Measurements from ENCODE around the gene KIF18B.
"Not testable (repeated sequence)": the region's sequence is repeated elsewhere in the genome, so short reads cannot be mapped to it uniquely, and the experiment has no call there.

Gene KIF18B

GRCh38 chr17:44961921-44962350 lies 14.4 kb upstream of the KIF18B start:
- Mint-ChIP-seq H3K9me3 (ENCODE audit: low read depth) (no peaks in the 10 kb centered on the region), H3K36me3 (no peaks in the 10 kb centered on the region), H3K4me1 (ENCODE audit: low read depth) (peaks cover 10% of the 10 kb centered on the region), H3K4me3 (no peak overlapping the region), H3K27ac (no peak overlapping the region), H3K27me3 (peaks cover 18% of the 10 kb centered on the region)

GRCh38 chr17:44960691-44961090 lies 13.1 kb upstream of the KIF18B start:
- Mint-ChIP-seq H3K27me3 (peaks cover 13% of the 10 kb centered on the region), H3K27ac (no peak overlapping the region), H3K36me3 (no peaks in the 10 kb centered on the region), H3K9me3 (ENCODE audit: low read depth) (no peaks in the 10 kb centered on the region), H3K4me1 (ENCODE audit: low read depth) (peaks cover 6% of the 10 kb centered on the region), H3K4me3 (peak overlapping the region; percentile 42)

- H3K27me3 Mint-ChIP-seq, result peaks cover 12% of the 10 kb centered on the region
Measured at GRCh38 chr17:44959821-44960531, 12.4 kb upstream of the KIF18B start.

GRCh38 chr17:44956998-44957981 lies 9.7 kb upstream of the KIF18B start:
- Mint-ChIP-seq H3K27me3 (peaks cover 9% of the 10 kb centered on the region), H3K9me3 (ENCODE audit: low read depth) (no peaks in the 10 kb centered on the region), H3K36me3 (no peaks in the 10 kb centered on the region), H3K4me1 (ENCODE audit: low read depth) (peaks cover 6% of the 10 kb centered on the region), H3K4me3 (no peak overlapping the region), H3K27ac (no peak overlapping the region)

More at GRCh38 chr17:44959821-44960531, 12.4 kb upstream of the KIF18B start:
- H3K36me3 Mint-ChIP-seq, result no peaks in the 10 kb centered on the region
- H3K4me1 Mint-ChIP-seq (ENCODE audit: low read depth), result peaks cover 6% of the 10 kb centered on the region
- no peak overlapping the region for H3K27ac Mint-ChIP-seq
- peak overlapping the region; percentile 75 for H3K4me3 Mint-ChIP-seq
- no peaks in the 10 kb centered on the region for H3K9me3 Mint-ChIP-seq (ENCODE audit: low read depth)

- Mint-ChIP-seq H3K9me3 (ENCODE audit: low read depth) (no peaks in the 10 kb centered on the region), H3K27me3 (peaks cover 9% of the 10 kb centered on the region), H3K4me3 (no peak overlapping the region), H3K36me3 (no peaks in the 10 kb centered on the region), H3K4me1 (ENCODE audit: low read depth) (peaks cover 6% of the 10 kb centered on the region), H3K27ac (no peak overlapping the region)
Measured at GRCh38 chr17:44955674-44956425, 8.3 kb upstream of the KIF18B start.

- peaks cover 4% of the 10 kb centered on the region for H3K4me1 Mint-ChIP-seq (ENCODE audit: low read depth)
- no peak overlapping the region for H3K4me3 Mint-ChIP-seq
- H3K27ac Mint-ChIP-seq, result no peak overlapping the region
- peaks cover 3% of the 10 kb centered on the region for H3K27me3 Mint-ChIP-seq
- H3K36me3 Mint-ChIP-seq, result no peaks in the 10 kb centered on the region
- no peaks in the 10 kb centered on the region for H3K9me3 Mint-ChIP-seq (ENCODE audit: low read depth)
Measured at GRCh38 chr17:44952946-44953475, 5.4 kb upstream of the KIF18B start.

- Mint-ChIP-seq H3K4me1 (ENCODE audit: low read depth) (peaks cover 7% of the 10 kb centered on the region), H3K36me3 (no peaks in the 10 kb centered on the region), H3K27me3 (no peaks in the 10 kb centered on the region), H3K9me3 (ENCODE audit: low read depth) (no peaks in the 10 kb centered on the region), H3K27ac (peak overlapping the region; percentile 92), H3K4me3 (peak overlapping the region; percentile 95)
Measured at GRCh38 chr17:44948315-44948795, 782 bp upstream of the KIF18B start.

GRCh38 chr17:44945652-44946051 lies 1.9 kb downstream of the KIF18B start:
- H3K4me3 Mint-ChIP-seq, result not testable (repeated sequence)

GRCh38 chr17:44942456-44942855 lies 5.1 kb downstream of the KIF18B start:
- Mint-ChIP-seq H3K4me1 (ENCODE audit: low read depth) (no peaks in the 10 kb centered on the region), H3K36me3 (no peaks in the 10 kb centered on the region), H3K27me3 (no peaks in the 10 kb centered on the region), H3K4me3 (no peak overlapping the region), H3K9me3 (ENCODE audit: low read depth) (no peaks in the 10 kb centered on the region), H3K27ac (no peak overlapping the region)

More at GRCh38 chr17:44945652-44946051, 1.9 kb downstream of the KIF18B start:
- H3K4me1 Mint-ChIP-seq (ENCODE audit: low read depth); H3K27ac Mint-ChIP-seq; H3K27me3 Mint-ChIP-seq; H3K36me3 Mint-ChIP-seq; H3K9me3 Mint-ChIP-seq (ENCODE audit: low read depth): not testable (repeated sequence)

GRCh38 chr17:44941712-44942331 lies 5.8 kb downstream of the KIF18B start:
- H3K4me3 Mint-ChIP-seq, result no peak overlapping the region
- H3K9me3 Mint-ChIP-seq (ENCODE audit: low read depth), result no peaks in the 10 kb centered on the region
- H3K36me3 Mint-ChIP-seq, result no peaks in the 10 kb centered on the region
- H3K27ac Mint-ChIP-seq, result no peak overlapping the region
- no peaks in the 10 kb centered on the region for H3K27me3 Mint-ChIP-seq
- no peaks in the 10 kb centered on the region for H3K4me1 Mint-ChIP-seq (ENCODE audit: low read depth)

GRCh38 chr17:44940768-44941167 lies 6.8 kb downstream of the KIF18B start:
- H3K4me1 Mint-ChIP-seq (ENCODE audit: low read depth), result no peaks in the 10 kb centered on the region
- H3K36me3 Mint-ChIP-seq, result no peaks in the 10 kb centered on the region
- no peaks in the 10 kb centered on the region for H3K9me3 Mint-ChIP-seq (ENCODE audit: low read depth)
- no peaks in the 10 kb centered on the region for H3K27me3 Mint-ChIP-seq
- no peak overlapping the region for H3K27ac Mint-ChIP-seq
- H3K4me3 Mint-ChIP-seq, result no peak overlapping the region

GRCh38 chr17:44940317-44940716 lies 7.3 kb downstream of the KIF18B start:
- no peak overlapping the region for H3K27ac Mint-ChIP-seq
- no peaks in the 10 kb centered on the region for H3K9me3 Mint-ChIP-seq (ENCODE audit: low read depth)
- no peaks in the 10 kb centered on the region for H3K4me1 Mint-ChIP-seq (ENCODE audit: low read depth)
- H3K36me3 Mint-ChIP-seq, result no peaks in the 10 kb centered on the region
- H3K4me3 Mint-ChIP-seq, result no peak overlapping the region
- H3K27me3 Mint-ChIP-seq, result no peaks in the 10 kb centered on the region

- no peaks in the 10 kb centered on the region for H3K36me3 Mint-ChIP-seq
- no peak overlapping the region for H3K27ac Mint-ChIP-seq
- H3K9me3 Mint-ChIP-seq (ENCODE audit: low read depth), result no peaks in the 10 kb centered on the region
- H3K4me1 Mint-ChIP-seq (ENCODE audit: low read depth), result no peaks in the 10 kb centered on the region
- H3K4me3 Mint-ChIP-seq, result no peak overlapping the region
- no peaks in the 10 kb centered on the region for H3K27me3 Mint-ChIP-seq
Measured at GRCh38 chr17:44935116-44935515, 12.5 kb downstream of the KIF18B start.

GRCh38 chr17:44934745-44935105 lies 12.8 kb downstream of the KIF18B start:
- Mint-ChIP-seq H3K4me3 (no peak overlapping the region), H3K27me3 (no peaks in the 10 kb centered on the region), H3K27ac (no peak overlapping the region), H3K9me3 (ENCODE audit: low read depth) (no peaks in the 10 kb centered on the region), H3K4me1 (ENCODE audit: low read depth) (no peaks in the 10 kb centered on the region), H3K36me3 (no peaks in the 10 kb centered on the region)
